ENCODE data around the gene ATP9A.
A peak's percentile ranks its signal among the peaks of the same experiment; 100 is the strongest.

ATP9A gene

DNA sequence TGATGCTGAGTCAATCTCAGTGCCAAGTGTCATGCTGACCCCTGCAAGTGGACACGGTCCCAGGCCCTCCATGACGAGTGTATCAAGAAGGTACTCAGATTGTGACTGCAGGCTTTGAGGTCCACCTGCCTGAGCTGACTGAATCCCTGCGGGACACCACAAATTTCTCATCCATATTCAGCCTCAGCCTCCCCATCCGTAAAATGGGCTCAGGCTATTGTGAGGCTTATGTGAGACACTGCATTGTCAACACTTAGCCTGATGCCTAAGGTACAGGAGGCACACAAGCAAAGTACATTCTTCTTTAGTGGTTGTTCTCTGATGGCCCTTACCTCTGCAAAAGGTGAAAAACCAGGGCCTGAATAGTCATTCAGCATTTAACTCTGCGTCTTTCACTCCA is 155.3 kb downstream of the ATP9A start:
- no peak for DNase-seq (ENCODE audit: low read depth, low spot score)
- H3K27ac ChIP-seq = no peak overlapping the region

DNA sequence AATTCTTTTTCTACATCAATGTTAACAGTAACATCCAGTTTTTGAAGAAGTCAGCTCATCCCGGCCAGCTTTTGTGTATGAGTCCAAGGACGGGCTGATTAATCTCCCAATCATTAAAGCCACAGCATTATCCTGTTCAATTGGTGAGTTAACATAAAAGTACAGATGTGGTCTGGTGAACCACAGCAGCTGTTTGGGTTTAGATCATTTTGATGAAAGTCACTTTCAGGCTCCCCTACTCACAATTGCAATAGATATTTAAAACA is 156.6 kb downstream of the ATP9A start:
- DNase-seq (ENCODE audit: low read depth, low spot score) = no peak
- H3K27ac ChIP-seq = no peak overlapping the region

DNA sequence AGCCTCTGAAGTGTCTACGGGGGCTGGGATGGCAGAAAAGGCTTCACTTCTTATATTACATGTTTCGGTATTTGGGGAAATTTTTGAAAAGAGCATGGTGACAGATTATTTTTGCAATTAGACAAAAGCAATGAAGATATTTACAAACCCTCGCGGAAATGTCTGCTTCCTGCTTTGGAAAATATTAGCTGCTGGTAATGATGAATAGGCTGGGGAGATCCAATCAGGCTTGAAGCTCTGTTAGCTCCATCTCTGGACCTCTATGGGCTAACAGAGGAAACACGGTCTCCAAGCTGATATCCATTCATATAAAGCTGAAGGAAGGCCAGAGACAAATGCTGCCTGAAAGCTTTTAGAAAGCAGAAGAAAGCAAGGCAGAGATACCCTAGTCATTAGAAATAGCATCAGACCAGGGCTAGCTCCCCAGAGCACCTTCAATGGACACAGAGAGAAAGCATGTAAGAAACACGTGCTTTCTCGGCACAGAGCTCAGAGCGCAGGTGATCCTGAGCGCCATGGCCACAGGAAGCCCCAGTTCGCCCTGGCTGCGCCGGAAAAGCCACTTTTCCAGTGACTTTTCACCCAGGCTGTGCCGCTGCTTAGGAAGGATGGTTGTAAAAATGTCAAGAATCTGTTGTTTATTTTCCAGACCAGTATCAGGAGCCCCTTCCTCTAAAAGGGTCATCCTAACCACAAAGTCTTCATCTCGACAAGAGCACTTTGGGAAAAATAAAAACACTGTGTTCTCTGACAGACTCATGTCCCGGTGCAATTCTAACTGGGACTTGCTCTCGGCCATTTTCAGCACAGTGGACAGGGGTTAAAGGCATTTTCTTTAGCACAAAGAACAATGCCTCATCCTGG is 157.2 kb downstream of the ATP9A start:
- no peak overlapping the region for H3K27ac ChIP-seq
- no peak for DNase-seq (ENCODE audit: low read depth, low spot score)

DNA sequence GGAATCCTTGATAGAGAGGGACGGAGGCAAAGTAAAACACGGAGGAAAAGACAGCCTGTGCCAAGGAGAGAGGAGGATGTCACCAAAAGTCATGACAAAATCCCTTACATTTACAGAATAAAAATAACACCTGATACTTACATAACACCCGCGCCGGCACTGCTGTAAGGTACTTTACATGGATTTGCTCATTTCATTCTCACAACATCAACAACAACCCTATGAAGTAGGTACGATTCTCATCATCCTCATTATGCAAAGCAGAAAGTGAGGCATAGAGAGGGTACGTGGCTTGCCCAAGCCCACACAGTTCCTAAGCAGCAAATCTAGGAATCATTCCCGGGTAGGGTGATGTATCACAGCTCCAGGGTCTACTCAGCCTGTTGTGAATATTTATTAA is 158.1 kb downstream of the ATP9A start:
- no peak for DNase-seq (ENCODE audit: low read depth, low spot score)
- H3K27ac ChIP-seq = no peak overlapping the region

DNA sequence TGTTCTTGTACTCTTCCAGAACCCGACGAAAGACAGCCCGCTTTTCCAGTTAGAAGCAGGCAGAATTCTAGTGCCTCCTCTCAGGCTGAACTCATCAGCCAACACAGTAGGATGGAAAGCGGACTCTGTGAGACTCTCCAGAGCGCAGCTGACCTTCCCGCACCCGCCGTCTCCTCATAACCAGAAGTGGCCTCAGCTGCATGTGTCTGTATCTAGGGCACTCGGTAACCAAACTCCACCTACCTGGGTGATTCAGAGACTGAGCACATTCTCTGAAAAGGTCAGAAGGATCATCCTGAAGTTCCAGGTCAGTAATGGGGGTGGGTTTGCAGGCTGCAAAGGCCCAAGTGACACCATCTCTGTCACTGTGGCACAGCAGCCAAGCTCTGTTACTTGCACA is 158.9 kb downstream of the ATP9A start:
- no peak overlapping the region for H3K27ac ChIP-seq
- no peak for DNase-seq (ENCODE audit: low read depth, low spot score)

DNA sequence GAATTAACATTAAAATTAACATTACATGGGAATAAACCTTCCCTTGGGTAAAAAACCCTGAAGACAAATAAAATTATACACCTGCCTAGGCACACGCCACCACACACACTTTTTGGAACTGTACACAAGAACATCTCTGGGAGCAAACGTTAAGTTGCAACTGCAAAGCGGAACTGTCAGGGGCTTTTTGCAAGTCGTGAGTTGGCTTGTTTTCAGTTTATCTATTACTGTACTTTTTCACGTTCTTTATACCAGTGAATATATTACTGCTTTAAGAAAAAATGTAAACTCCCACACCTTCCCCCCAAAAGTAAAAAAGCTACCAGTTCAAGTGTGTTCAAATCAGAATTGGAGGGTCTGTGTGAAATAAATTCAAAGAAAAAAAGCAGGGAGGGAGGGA is 160.1 kb downstream of the ATP9A start:
- DNase-seq (ENCODE audit: low read depth, low spot score) = no peak

DNA sequence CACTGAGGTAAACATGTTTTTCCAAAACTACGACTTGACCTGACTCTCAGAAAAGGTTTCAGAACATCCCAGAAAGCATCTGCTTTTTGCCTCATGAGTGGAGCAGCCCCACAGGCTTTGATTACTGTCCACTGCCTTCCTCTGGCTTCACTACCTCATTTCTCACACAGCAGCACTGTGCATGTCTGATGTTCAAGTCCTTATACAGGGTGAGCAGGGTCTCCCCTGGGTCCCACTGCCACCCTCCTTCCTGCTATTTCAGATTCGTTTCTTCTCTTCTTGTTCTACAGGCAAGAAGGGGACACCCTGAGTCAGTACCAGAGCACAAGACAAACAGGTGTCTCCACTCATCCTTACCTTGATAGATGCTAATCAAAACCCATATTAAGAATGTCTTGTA is 161.0 kb downstream of the ATP9A start:
- no peak for DNase-seq (ENCODE audit: low read depth, low spot score)
- no peak overlapping the region for H3K27ac ChIP-seq

More for the DNA sequence above, 160.1 kb downstream of the ATP9A start:
- no peak overlapping the region for H3K27ac ChIP-seq

DNA sequence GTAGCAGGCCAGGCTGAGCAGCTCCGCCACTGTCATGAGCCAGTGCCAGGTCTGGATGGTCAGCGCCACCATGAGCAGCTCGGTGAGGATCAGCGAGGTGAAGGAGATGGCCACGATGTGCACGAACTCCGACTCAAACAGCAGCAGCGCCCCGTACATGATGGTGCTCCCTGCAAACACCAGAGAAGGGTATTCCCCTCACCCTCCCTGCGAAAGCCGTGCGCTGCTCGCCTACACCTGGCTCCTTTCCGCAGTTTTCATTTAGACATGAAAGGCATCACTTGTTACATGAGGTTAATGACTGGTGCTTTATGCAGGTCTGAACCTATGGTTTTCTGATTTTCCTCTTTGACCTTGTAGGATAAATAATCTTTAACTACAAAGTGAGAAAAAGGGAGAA is 163.3 kb downstream of the ATP9A start:
- no peak for DNase-seq (ENCODE audit: low read depth, low spot score)
- no peak overlapping the region for H3K27ac ChIP-seq

DNA sequence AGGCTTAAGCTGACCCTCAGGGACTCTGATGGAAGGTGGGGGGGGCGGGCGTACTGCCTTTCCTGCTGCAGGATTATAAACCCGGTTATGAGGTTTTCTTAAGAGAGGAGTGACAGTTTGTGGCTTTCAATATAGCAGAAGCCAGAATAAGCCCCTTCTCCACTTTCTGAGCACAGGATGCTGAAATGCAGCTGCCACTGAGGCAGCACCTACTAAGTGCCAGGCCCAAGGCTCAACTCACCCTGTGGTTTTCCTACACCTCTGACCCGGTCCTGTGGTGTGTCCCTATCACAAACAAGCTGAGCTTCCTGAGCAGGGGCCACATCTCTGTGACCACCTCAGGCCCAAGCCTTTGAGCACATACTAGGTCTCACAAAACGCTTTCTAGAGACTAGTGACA is 166.1 kb downstream of the ATP9A start:
- no peak overlapping the region for H3K27ac ChIP-seq
- no peak for DNase-seq (ENCODE audit: low read depth, low spot score)

DNA sequence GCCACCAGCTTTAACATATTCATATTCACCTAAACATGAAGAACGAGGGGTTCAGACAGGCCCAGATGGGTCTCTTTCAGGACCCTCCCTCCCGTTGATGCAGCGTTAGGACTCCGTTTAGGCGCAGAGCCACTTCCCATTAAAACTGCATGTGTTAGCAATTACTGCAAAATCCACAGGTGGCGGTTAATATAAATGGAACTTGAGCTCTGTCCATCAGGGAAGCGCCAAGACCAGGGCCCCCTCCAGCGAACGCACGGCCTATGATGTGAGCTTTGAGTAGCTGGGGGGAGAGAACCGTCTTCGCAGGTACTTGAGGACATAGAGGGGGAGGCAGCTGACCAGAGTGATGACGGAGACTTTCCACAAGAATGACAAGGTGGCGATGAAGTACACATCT is 167.2 kb downstream of the ATP9A start:
- no peak overlapping the region for H3K27ac ChIP-seq
- no peak for DNase-seq (ENCODE audit: low read depth, low spot score)

DNA sequence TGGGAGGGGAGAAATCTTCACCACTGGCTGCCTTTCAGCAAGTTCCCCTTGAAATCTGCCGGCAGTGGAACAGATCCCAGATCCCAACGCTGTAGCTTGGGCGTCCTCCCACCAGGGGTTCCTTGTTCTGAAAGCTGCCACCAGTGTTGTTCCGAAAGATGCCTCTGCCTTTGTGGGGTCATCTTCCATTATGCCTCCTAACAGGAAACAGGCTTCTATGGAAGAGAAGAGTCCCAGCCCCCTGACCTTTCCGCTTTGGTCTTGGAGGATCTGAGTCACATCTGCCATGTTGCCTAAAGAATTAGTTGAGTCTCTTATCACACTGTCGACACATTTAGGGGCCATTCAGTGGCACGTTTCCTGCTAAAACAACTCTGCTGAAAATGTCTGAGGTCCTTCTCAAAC is 168.2 kb downstream of the ATP9A start:
- H3K27ac ChIP-seq = no peak overlapping the region
- no peak for DNase-seq (ENCODE audit: low read depth, low spot score)

DNA sequence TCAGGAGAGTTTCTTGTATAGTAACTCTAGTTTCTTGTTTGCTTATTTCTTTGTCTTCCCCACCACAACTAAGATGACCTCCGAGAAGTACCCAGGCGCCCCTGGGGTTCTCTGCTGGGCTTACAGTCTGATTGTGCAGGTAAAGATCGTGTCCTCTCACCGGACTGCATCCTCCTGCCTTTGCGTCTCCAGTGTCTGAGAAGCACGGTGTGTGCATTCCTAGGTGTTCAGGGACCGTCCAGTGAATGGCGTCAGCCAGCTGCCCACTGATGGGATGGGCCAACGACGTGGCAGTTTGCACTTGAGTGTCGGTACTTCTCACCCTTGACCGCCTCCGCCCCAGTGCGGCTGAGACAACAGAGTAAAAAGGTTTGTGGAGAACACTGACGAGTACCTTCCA is 169.6 kb downstream of the ATP9A start:
- H3K27ac ChIP-seq = no peak overlapping the region
- no peak for DNase-seq (ENCODE audit: low read depth, low spot score)

DNA sequence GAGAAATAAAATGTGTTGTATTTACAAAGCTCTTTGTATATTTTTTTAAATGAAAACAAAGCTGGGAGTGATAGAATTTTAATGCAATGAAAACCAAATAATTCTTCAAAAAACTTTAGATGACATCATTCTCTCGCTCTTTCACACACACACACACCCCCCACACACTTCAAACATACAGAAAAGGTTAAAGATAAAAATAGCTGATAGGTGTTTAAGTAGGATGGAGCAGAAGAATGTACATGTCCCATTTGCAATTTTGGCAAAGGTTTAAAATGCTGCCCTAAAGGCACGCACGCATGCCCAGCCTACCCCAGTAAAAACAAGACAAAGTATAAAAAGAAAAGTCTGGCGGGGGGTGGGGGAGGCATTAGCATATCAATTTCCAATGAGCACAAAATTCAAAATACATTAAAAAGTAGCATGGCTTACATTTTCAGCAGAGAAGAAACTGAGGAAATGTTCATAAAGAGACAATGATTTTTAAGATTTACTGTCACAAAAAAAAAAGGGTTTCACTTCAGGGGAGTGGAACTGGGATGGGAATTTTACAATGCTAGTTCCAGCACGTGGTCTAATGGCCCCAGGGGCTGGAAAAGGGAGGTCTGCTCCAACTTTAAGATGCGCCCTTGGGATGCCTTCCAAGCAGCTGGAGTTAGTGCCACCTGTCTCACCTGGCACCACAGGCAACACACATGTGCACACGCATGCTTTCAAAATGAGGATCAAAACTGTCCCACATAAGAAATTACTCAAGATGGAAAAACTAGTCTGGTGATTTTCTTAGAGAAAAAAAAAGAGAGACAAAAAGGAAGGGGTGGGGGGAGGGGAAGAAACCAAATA is 170.6 kb downstream of the ATP9A start:
- DNase-seq (ENCODE audit: low read depth, low spot score) = no peak
- H3K27ac ChIP-seq = no peak overlapping the region

DNA sequence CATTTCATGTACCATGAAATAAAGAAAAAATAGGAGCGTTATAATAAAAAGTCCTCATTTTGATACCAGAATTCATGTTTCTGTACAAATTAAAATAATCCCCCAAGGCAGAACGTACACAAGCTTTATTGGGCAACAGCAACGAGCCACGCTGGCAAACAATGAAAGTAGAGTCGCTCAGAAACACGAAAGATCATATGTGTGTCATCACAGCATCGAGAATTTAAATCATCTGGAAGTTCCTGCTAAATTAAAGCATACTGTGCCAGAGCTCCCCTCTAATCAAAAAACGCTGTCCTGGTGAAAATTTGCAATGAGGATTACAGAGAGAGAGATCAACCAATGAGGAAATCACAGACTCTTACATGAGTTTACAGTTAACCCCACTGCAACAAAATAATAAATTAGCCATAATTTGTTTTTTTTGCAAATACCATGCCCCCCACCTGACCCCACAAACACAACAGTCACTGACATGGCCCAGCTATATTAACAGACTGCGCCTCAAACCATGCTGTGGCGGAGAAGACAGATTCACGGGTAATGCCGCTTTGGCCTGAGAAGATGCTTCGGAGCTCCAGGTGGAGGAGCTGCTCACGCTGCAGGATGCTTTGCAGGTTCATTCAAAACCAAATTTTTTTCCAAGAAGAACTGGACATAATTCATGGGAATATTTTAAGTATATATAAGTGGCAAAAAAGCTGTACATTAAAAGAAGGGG is 171.4 kb downstream of the ATP9A start:
- H3K27ac ChIP-seq = no peak overlapping the region
- no peak for DNase-seq (ENCODE audit: low read depth, low spot score)

DNA sequence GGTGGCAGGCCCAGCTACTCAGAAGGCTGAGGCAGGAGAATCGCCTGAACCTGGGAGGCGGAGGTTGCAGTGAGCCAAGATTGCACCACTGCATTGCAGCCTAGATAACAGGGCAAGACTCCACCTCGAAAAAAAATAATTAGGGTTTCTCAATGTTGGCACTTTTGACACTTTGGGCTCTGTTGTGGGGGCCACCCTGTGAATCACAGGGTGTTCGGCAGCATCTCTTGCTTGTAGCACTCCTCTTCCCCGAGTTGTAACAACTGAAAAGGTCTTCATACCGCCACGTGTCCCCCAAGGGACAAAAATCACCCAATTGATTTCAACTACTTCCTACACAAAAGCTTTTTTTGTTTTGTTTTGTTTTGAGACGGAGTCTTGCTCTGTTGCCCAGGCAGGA is 172.4 kb downstream of the ATP9A start:
- H3K27ac ChIP-seq = no peak overlapping the region

DNA sequence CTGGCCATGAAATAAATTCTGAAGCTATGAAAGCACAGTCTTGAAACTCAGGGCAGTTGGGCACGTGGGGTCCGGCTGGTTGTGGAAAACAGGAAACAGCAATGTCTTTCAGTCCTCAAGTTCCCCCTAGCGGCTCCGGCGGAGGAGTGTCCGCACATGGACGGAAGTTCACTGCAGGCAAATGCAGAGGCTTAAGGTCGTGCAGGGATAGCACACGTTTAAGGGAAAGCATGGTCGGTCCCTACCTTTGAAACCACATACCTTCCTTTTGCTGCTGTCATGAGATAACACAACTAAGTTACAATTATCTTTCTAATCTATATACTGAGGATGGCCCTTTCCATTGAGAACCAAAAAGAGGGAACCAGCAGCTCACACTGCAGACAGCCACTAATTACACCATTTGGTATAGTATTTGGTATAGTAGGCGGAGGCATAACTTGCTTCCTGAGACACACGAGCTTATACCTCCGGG is 173.1 kb downstream of the ATP9A start:
- H3K27ac ChIP-seq = no peak overlapping the region
- DNase-seq (ENCODE audit: low read depth, low spot score) = peak; percentile 18

More for the DNA sequence above, 172.4 kb downstream of the ATP9A start:
- DNase-seq (ENCODE audit: low read depth, low spot score) = no peak

DNA sequence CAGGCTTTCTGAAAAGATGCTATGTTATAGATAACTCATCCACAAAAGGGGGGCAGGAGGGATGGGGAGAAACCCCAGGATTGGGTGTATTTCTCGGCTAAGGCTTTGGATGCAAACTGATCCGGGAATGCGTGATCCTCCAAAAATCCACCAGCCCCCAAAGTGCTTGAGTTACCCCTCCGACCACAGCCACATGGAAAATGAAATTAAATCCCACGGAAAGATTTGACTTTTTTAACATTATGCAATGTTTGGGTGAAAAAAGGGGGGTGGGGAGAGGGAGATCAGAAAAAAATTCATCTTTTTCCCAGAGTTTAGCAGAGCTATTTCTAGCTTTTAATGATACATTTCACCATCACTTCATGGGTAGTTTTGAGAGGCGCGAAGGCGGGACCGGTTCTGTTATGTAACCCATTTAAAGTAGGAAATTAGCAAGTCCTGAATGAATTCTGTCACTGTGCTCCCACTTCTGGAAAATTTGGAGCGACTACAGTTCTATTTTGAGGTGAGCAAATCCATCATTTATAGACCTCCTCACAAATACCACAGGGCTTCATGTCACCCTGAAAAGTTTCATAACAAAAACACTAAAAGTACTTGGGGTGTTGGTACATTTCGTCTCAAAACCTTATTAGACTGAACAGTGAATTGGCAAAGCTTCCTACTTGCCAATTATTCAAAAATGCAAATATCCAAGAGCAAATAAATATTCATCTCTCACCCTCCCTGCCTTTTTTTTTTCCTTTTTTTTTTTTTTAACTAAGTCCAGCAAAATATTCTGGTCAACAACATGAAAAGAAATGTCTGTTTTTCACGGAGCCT is 173.7 kb downstream of the ATP9A start:
- H3K27ac ChIP-seq = no peak overlapping the region
- no peak for DNase-seq (ENCODE audit: low read depth, low spot score)

DNA sequence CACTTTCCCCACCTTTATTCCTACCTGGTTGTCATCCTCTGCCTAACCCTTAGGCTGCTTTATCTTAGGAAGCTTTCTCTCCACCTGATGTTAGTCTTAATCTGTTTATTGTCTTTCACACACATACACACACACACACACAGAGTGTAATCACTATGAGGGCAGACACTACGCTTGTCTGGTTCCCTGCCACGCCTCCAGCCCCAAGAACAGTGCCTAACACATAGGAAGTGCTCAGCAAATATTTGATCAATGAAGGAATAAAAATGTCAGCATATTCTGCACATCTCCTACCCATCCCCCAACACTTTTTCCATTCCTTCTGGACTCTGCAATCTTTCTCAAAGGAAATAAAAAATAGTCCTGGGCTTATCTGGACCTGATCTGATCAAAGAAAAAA is 174.6 kb downstream of the ATP9A start:
- DNase-seq (ENCODE audit: low read depth, low spot score) = no peak
- H3K27ac ChIP-seq = no peak overlapping the region

DNA sequence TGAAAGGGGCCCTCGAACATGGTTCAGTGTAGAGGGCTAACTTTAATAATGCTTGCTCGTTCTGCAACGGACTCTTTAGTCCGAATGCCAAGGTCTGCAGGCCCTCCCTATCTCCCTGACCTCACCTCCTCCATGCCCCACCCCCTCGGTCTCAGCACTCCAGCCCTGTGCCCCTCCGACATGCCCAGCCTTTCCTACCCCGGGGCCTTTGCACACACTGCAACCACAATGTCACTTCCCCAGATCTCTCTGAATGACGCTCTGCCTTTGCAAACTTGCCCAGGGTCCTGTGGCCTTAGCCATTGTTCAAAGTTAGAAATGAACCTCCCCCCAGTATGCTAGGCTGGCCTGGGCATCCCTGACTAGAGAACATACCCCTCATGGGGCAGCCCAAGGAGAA is 175.6 kb downstream of the ATP9A start:
- no peak for DNase-seq (ENCODE audit: low read depth, low spot score)

DNA sequence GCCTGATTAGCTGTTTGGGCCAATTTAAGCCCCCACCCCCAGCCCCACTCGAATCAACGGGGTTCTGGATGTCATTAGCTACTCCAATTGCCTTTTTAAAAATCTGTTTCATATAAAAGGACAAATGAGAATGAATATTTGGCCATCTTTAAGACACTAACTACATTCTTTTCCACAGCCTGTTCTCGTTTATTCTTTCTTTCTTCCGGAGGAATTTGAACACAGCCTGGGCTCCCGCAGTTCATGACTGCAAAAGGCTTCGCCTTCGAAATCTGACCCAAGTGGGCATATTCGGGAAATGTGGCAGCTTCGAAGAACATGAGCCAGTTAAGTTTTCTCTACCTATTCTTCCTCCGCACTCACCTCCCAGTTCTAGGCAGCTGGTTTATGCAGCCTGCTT is 176.3 kb downstream of the ATP9A start:
- no peak for DNase-seq (ENCODE audit: low read depth, low spot score)
- no peak overlapping the region for H3K27ac ChIP-seq

More for the DNA sequence above, 175.6 kb downstream of the ATP9A start:
- H3K27ac ChIP-seq = no peak overlapping the region
